Uterus (tissue), 4 donors: Measurements from ENCODE around the gene DDN. TPM values are rescaled to one million over a fixed set of nuclear protein-coding genes. Genes with fewer than 3 reads are reported as not detected.

Source experiments
- DNase-seq, 2 donors: peaks; one replicate each; pipeline ENCODE4 v3.0.0-alpha.2; 2019 to 2020
- H3K27ac ChIP-seq, 2 donors: fragments of 200-600 bp; sonication (generic); 1 replicate in 1 of 2; 2 replicates in 1 of 2; pipeline ENCODE4 v1.5.1; 2016 to 2018
- H3K27me3 ChIP-seq, 2 donors: fragments of 200-600 bp; sonication (generic); one replicate each; pipeline ENCODE4 v1.5.1; 2018 to 2019; ENCODE audit warnings: control low read depth in 1 of 2
- H3K36me3 ChIP-seq, 2 donors: fragments of 200-600 bp; sonication (generic); one replicate each; pipeline ENCODE4 v1.5.1; 2019; ENCODE audit warnings: control low read depth in 1 of 2
- H3K4me1 ChIP-seq, 2 donors: fragments of 200-600 bp; sonication (generic); one replicate each; pipeline ENCODE4 v1.5.1; 2018 to 2019; ENCODE audit warnings: control low read depth in 1 of 2
- H3K4me3 ChIP-seq, 2 donors: fragments of 200-600 bp; sonication (generic); 1 replicate in 1 of 2; 2 replicates in 1 of 2; pipeline ENCODE4 v1.5.1; 2018 to 2019; ENCODE audit warnings: mild to moderate bottlenecking in 1 of 2
- H3K9me3 ChIP-seq, 2 donors: fragments of 200-600 bp; sonication (generic); one replicate each; pipeline ENCODE4 v1.5.1; 2019; ENCODE audit warnings: control low read depth in 1 of 2
- POLR2A ChIP-seq, 2 donors: fragments of 450-650 bp; IDR thresholded peaks; one replicate each; pipeline ENCODE4 v1.6.1; 2016; ENCODE audit warnings: antibody characterized with exemption in 2 of 2, mild to moderate bottlenecking in 1 of 2, moderate library complexity in 1 of 2
- intact Hi-C: fragments of 100-400 bp; cut with DNase I; formaldehyde crosslinking; loops from one replicate; pipeline ENCODE4 v1.15.1; 2023; ENCODE audit warnings: low total_unique reads
- total RNA-seq, 4 donors: library from RNA; depleted of rRNA in 3 of 4; stranded (reverse); fragments of >200 nt in 3 of 4; gene quantifications; one replicate each; pipeline versions ENCODE4 v1.1.0 to v1.2.4, GENCODE V29; 2014 to 2023
- TF ChIP-seq, protein P1 (sequence below), 4 experiments: fragments of 200-600 bp in 2 of 4; fragments of 450-650 bp in 2 of 4; sonication (generic) in 2 of 4; IDR thresholded peaks; one replicate each; pipeline ENCODE4 v1.5.1; 2016 to 2019; ENCODE audit warnings: antibody characterized with exemption in 4 of 4, mild to moderate bottlenecking in 2 of 4, moderate library complexity in 1 of 4
- donor health status: DM: yes; HTN: yes; CAD: no.

The DDN gene
- total RNA-seq, 4 donors from 2014 or later, result 0.18 TPM; not detected in 3

DNA sequence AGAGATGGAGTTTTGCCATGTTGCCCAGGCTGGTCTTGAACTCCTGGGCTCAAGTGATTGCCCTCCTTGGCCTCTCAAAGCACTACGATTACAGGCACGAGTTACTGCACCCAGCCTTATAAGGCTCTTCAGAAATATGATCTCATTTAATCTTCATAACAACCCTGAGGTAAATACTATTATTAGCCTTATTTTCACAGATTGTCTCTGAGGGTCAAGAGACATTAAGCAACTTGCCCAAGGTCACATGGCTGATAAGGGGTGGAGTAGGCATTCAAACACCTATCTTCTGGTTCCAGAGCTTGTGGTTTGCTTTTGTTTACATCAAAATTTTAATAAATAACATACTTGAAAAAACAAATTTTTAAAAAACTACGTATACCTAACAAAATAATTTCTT is 14.3 kb upstream of the DDN start:
- Histone ChIP-seq H3K4me1 (peaks cover 0 to 5% of the 10 kb centered on the region in 2 donors), H3K4me3 (no peak overlapping the region), H3K9me3 (no peaks in the 10 kb centered on the region), H3K27me3 (no peaks in the 10 kb centered on the region), H3K27ac (no peak overlapping the region), H3K36me3 (no peaks in the 10 kb centered on the region)
- no peak for DNase-seq
- TF ChIP-seq POLR2A (IDR thresholded peaks at IDR 0.05), result no peak
- TF ChIP-seq, protein P1, sequence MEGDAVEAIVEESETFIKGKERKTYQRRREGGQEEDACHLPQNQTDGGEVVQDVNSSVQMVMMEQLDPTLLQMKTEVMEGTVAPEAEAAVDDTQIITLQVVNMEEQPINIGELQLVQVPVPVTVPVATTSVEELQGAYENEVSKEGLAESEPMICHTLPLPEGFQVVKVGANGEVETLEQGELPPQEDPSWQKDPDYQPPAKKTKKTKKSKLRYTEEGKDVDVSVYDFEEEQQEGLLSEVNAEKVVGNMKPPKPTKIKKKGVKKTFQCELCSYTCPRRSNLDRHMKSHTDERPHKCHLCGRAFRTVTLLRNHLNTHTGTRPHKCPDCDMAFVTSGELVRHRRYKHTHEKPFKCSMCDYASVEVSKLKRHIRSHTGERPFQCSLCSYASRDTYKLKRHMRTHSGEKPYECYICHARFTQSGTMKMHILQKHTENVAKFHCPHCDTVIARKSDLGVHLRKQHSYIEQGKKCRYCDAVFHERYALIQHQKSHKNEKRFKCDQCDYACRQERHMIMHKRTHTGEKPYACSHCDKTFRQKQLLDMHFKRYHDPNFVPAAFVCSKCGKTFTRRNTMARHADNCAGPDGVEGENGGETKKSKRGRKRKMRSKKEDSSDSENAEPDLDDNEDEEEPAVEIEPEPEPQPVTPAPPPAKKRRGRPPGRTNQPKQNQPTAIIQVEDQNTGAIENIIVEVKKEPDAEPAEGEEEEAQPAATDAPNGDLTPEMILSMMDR (IDR thresholded peaks at IDR 0.05), result no peak
- intact Hi-C loops, result no loop called here

DNA sequence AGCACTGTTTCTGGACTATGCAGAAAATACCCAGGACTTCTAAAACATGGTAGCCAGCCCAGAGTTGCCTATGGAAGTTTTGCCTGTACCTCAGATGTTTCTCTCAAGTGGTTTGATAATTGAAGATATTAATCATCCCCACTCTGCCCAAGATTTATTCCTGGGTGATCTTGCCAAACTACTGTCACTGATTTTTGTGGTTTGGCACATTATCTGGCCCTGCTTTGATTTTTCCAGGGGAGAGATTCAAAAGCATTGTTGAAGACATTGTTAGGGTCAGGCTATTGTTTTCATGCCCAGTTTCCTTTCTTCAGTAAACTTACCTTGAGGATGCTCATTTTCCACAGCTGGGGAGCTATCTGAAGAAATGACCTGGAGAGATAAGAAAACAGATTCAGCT is 13.6 kb upstream of the DDN start:
- intact Hi-C loops, result no loop called here
- no peak overlapping the region for H3K27ac ChIP-seq
- H3K27me3 ChIP-seq, result no peaks in the 10 kb centered on the region
- no peaks in the 10 kb centered on the region for H3K9me3 ChIP-seq
- no peak for TF ChIP-seq POLR2A (IDR thresholded peaks at IDR 0.05)
- TF ChIP-seq, protein P1 (IDR thresholded peaks at IDR 0.05), result no peak
- no peak overlapping the region for H3K4me3 ChIP-seq
- DNase-seq, result no peak
- no peaks in the 10 kb centered on the region for H3K36me3 ChIP-seq
- peaks cover 0 to 5% of the 10 kb centered on the region in 2 donors for H3K4me1 ChIP-seq

DNA sequence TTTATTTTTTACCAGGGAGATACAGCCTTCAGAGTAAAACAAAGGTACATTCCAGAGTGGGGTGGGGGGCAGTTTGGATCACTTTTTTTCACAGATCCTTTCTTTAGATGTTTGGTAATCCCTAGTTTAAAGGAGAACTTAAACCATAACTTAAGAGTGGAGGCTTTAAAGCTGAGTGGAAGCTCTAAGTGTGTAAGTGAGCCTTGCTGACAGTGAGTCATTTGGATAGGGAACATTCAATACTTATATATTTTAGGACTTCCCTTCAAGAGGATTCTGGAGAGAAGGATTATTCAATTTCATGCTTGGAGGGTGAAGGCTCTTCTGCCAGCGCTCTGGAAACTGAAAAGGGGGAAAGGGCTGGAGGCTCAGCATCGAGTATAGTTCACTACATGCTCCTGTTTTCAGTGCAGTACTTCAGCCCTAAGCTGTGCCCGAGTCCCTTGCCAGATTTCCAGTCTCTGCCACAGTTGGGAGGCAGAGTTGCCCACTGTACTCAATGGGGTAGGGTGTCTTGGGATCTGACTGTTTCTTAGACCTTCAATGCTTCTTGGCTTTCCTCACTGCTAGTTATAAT is 11.0 kb upstream of the DDN start:
- H3K27me3 ChIP-seq, result no peaks in the 10 kb centered on the region
- no peak for DNase-seq
- H3K4me3 ChIP-seq, result no peak overlapping the region
- no peaks in the 10 kb centered on the region for H3K9me3 ChIP-seq
- H3K27ac ChIP-seq, result no peak overlapping the region
- intact Hi-C loops, result no loop called here
- no peaks in the 10 kb centered on the region for H3K4me1 ChIP-seq
- TF ChIP-seq POLR2A (IDR thresholded peaks at IDR 0.05), result no peak
- TF ChIP-seq, protein P1 (IDR thresholded peaks at IDR 0.05), result no peak
- H3K36me3 ChIP-seq, result no peaks in the 10 kb centered on the region

DNA sequence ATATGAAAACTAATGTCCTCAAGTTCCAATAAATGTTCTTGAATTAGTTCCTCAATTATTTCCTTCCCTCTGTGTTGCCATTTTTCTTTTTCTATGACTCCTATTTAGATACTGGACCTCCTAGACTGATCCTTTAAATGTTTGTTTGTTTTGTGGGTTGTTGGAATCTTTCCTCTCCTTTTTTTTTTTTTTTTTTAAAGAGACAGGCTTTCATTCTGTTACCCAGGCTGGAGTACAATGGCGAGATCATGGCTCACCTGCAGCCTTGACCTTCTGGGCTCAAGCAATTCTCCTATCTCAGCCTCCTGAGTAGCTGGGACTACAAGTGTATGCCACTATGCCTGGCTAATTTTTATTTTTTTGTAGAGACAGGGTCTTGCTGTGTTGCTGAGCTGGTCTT is 9.8 kb upstream of the DDN start:
- Histone ChIP-seq H3K4me3 (no peak overlapping the region), H3K27ac (no peak overlapping the region), H3K9me3 (no peaks in the 10 kb centered on the region), H3K36me3 (no peaks in the 10 kb centered on the region), H3K4me1 (no peaks in the 10 kb centered on the region), H3K27me3 (no peaks in the 10 kb centered on the region)
- DNase-seq, result no peak
- intact Hi-C loops, result no loop called here
- no peak for TF ChIP-seq POLR2A (IDR thresholded peaks at IDR 0.05)
- TF ChIP-seq, protein P1 (IDR thresholded peaks at IDR 0.05), result no peak

DNA sequence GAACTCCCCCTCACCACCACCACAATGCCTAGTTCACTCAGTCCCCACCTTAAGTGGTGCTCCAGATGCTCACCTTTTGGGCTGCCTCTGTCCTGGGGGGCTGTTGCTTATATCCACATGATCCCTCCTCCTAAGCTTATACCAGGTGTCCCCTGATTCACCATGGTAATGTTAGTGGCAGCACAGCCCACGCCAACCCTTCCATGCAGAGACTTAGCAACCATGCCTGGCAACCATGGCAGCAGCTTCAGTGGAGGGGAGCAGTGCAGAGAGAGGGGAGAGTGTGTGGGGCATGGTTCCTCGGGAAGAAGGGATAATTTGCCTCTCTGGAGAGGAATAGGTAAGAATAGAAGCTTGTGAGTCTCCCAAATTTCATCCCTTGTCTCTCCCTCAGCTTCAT is 1.2 kb upstream of the DDN start:
- peaks cover 24 to 33% of the 10 kb centered on the region in 2 donors for H3K27me3 ChIP-seq
- no peak overlapping the region for H3K4me3 ChIP-seq
- TF ChIP-seq, protein P1 (IDR thresholded peaks at IDR 0.05), result no peak
- TF ChIP-seq POLR2A (IDR thresholded peaks at IDR 0.05), result no peak
- H3K9me3 ChIP-seq, result no peaks in the 10 kb centered on the region
- H3K4me1 ChIP-seq, result peaks cover 0 to 25% of the 10 kb centered on the region in 2 donors
- H3K36me3 ChIP-seq, result no peaks in the 10 kb centered on the region
- intact Hi-C loops, result no loop called here
- H3K27ac ChIP-seq, result no peak overlapping the region
- DNase-seq, result no peak
